Nucleus accumbens (tissue), 56 donors: Measurements from ENCODE around the gene ZDHHC14.

ENCODE experiments used
- DNase-seq, 56 donors: peaks; one replicate each; lab custom pipeline; 2025; lab: John Stamatoyannopoulos, UW

ZDHHC14 gene

GRCh38 chr6:157525918-157526425, 145.0 kb downstream of the ZDHHC14 start:
- DNase-seq = no peak

GRCh38 chr6:157527471-157527907, 146.5 kb downstream of the ZDHHC14 start:
- DNase-seq = no peak

GRCh38 chr6:157528931-157529653, 148.1 kb downstream of the ZDHHC14 start:
- no peak for DNase-seq

- DNase-seq = no peak
Observed at GRCh38 chr6:157529654-157530039, 148.7 kb downstream of the ZDHHC14 start.

GRCh38 chr6:157530126-157530525, 149.1 kb downstream of the ZDHHC14 start:
- no peak for DNase-seq

GRCh38 chr6:157530724-157531168, 149.8 kb downstream of the ZDHHC14 start:
- no peak for DNase-seq

GRCh38 chr6:157531169-157531985, 150.4 kb downstream of the ZDHHC14 start:
- no peak for DNase-seq

GRCh38 chr6:157531986-157532365, 151.0 kb downstream of the ZDHHC14 start:
- no peak for DNase-seq

- DNase-seq = no peak
Observed at GRCh38 chr6:157533048-157533871, 152.3 kb downstream of the ZDHHC14 start.

GRCh38 chr6:157534134-157534871, 153.3 kb downstream of the ZDHHC14 start:
- no peak for DNase-seq

- no peak for DNase-seq
Observed at GRCh38 chr6:157534977-157535339, 154.0 kb downstream of the ZDHHC14 start.

GRCh38 chr6:157535340-157536222, 154.6 kb downstream of the ZDHHC14 start:
- DNase-seq = no peak

GRCh38 chr6:157536223-157536545, 155.2 kb downstream of the ZDHHC14 start:
- no peak for DNase-seq

GRCh38 chr6:157537556-157537955, 156.6 kb downstream of the ZDHHC14 start:
- no peak for DNase-seq

GRCh38 chr6:157538168-157538567, 157.2 kb downstream of the ZDHHC14 start:
- no peak for DNase-seq

- no peak for DNase-seq
Observed at GRCh38 chr6:157538698-157539097, 157.7 kb downstream of the ZDHHC14 start.

- DNase-seq = peak in 1 of 56 donors; percentile 41
Observed at GRCh38 chr6:157539421-157539822, 158.4 kb downstream of the ZDHHC14 start.

- DNase-seq = no peak
Observed at GRCh38 chr6:157539900-157540752, 159.1 kb downstream of the ZDHHC14 start.
